ENCODE measurements around the gene FTO. TPM values are rescaled to one million over a fixed set of nuclear protein-coding genes. Genes with fewer than 3 reads are reported as not detected.

The FTO gene
- polyA plus RNA-seq, 3 donors, result 16.8 to 51.0 (median 37.7) TPM

- Histone ChIP-seq H3K4me1 (ENCODE audit: control insufficient read depth in 1 of 2, insufficient read depth in 2 of 2, low read length in 2 of 2) (no peaks in the 10 kb centered on the region), H3K9me3 (replicated peaks in 1 of 2; ENCODE audit: control insufficient read depth in 1 of 2, insufficient read depth in 1 of 2, low read length in 2 of 2) (no peaks in the 10 kb centered on the region), H3K4me3 (replicated peaks in 1 of 3; ENCODE audit: low read depth in 2 of 3, low read length in 3 of 3) (no peak overlapping the region), H3K27ac (ENCODE audit: low read depth in 1 of 2, low read length in 2 of 2) (no peak overlapping the region), H4K20me1 (ENCODE audit: insufficient read depth, low read length) (no peaks in the 10 kb centered on the region), H2AFZ (ENCODE audit: insufficient read depth, low read depth, low read length, poor library complexity, severe bottlenecking) (no peak overlapping the region), H3K79me2 (ENCODE audit: insufficient read depth, low read length) (no peaks in the 10 kb centered on the region), H3K27me3 (ENCODE audit: control insufficient read depth in 2 of 2, insufficient read depth in 2 of 2, low read length in 2 of 2) (no peaks in the 10 kb centered on the region), H3K9ac (ENCODE audit: insufficient read depth, low read length, poor library complexity, severe bottlenecking) (no peak overlapping the region), H3K36me3 (replicated peaks in 1 of 2; ENCODE audit: control insufficient read depth in 1 of 2, insufficient read depth in 2 of 2, low read length in 2 of 2) (no peaks in the 10 kb centered on the region), H3K4me2 (replicated peaks; ENCODE audit: extremely low read depth, low read length, poor library complexity, severe bottlenecking) (no peak overlapping the region)
- H3K4me3 Mint-ChIP-seq, result no peak overlapping the region
- TF ChIP-seq CTCF (IDR thresholded peaks at IDR 0.05), result no peak
- WGBS (ENCODE audit: insufficient coverage), result 100% methylated on average over 1 of the region's 2 CpGs
- H3K9me3 Mint-ChIP-seq, result peaks cover 0 to 9% (median 3%) of the 10 kb centered on the region in 7 donors
- no peak overlapping the region for H3K27ac Mint-ChIP-seq
- H3K27me3 Mint-ChIP-seq (ENCODE audit: low read depth in 3 of 3), result peaks cover 0 to 3% (median 2%) of the 10 kb centered on the region in 3 donors
- intact Hi-C loops (cut with micrococcal nuclease), result no loop called here
- H3K36me3 Mint-ChIP-seq, result no peaks in the 10 kb centered on the region
- H3K4me1 Mint-ChIP-seq, result no peaks in the 10 kb centered on the region
- no peak for DNase-seq
Measured at GRCh38 chr16:54185045-54185444, 481.1 kb downstream of the FTO start.

GRCh38 chr16:54191163-54191562 is 487.2 kb downstream of the FTO start:
- Histone ChIP-seq H3K27me3 (ENCODE audit: control insufficient read depth in 2 of 2, insufficient read depth in 2 of 2, low read length in 2 of 2) (no peaks in the 10 kb centered on the region), H3K9ac (ENCODE audit: insufficient read depth, low read length, poor library complexity, severe bottlenecking) (no peak overlapping the region), H3K4me2 (replicated peaks; ENCODE audit: extremely low read depth, low read length, poor library complexity, severe bottlenecking) (no peak overlapping the region), H3K27ac (ENCODE audit: low read depth in 1 of 2, low read length in 2 of 2) (no peak overlapping the region), H4K20me1 (ENCODE audit: insufficient read depth, low read length) (no peaks in the 10 kb centered on the region), H3K79me2 (ENCODE audit: insufficient read depth, low read length) (no peaks in the 10 kb centered on the region), H3K36me3 (replicated peaks in 1 of 2; ENCODE audit: control insufficient read depth in 1 of 2, insufficient read depth in 2 of 2, low read length in 2 of 2) (no peaks in the 10 kb centered on the region), H3K4me1 (ENCODE audit: control insufficient read depth in 1 of 2, insufficient read depth in 2 of 2, low read length in 2 of 2) (peaks cover 0 to 3% of the 10 kb centered on the region in 2 donors), H3K9me3 (replicated peaks in 1 of 2; ENCODE audit: control insufficient read depth in 1 of 2, insufficient read depth in 1 of 2, low read length in 2 of 2) (peaks cover 0 to 3% of the 10 kb centered on the region in 2 donors), H3K4me3 (replicated peaks in 1 of 3; ENCODE audit: low read depth in 2 of 3, low read length in 3 of 3) (no peak overlapping the region), H2AFZ (ENCODE audit: insufficient read depth, low read depth, low read length, poor library complexity, severe bottlenecking) (no peak overlapping the region)
- H3K4me1 Mint-ChIP-seq, result peaks cover 9% of the 10 kb centered on the region
- WGBS (ENCODE audit: insufficient coverage), result 40% methylated on average over 1 of the region's 2 CpGs
- no peaks in the 10 kb centered on the region for H3K36me3 Mint-ChIP-seq
- peaks cover 0 to 9% (median 4%) of the 10 kb centered on the region in 7 donors for H3K9me3 Mint-ChIP-seq
- no peak overlapping the region for H3K4me3 Mint-ChIP-seq
- intact Hi-C loops (cut with micrococcal nuclease), result no loop called here
- DNase-seq, result no peak
- TF ChIP-seq CTCF (IDR thresholded peaks at IDR 0.05), result no peak
- H3K27me3 Mint-ChIP-seq (ENCODE audit: low read depth in 3 of 3), result peaks cover 4 to 7% (median 6%) of the 10 kb centered on the region in 3 donors
- H3K27ac Mint-ChIP-seq, result no peak overlapping the region

Measured in CD14-positive monocyte (primary cell).